ENCODE results near the gene MCRIP1. TPM values are rescaled to one million over a fixed set of nuclear protein-coding genes. Genes with fewer than 3 reads are reported as not detected.

The MCRIP1 gene
- total and polyA plus RNA-seq, 2 donors (not counting 1 experiment from before 2014, with no cell fraction given): 69.7 to 84.0 TPM

DNA sequence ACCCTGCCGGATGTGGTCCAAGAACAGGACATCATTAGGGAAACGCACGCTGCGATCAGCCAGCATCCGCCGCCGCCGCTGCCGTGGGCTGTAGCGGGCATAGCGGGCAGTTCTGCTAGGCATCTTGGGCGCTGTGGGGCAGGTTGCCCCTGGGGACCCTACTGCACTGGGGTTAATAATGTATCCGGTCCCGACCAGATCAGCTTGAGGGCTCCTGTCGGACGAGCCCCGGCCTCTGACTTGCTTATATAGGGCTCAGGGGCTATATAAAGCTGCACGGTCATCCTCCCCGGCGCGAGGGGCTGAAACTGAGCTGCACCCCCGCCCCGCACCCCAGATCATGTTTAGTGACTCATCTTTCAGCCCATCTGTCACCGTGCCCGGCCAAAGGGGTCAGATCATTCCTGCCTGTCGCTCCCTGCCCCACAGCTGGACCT lies 1.8 kb upstream of the MCRIP1 start, which contains the start of gene PPP1R27:
Gene PPP1R27 (minus strand): TSS at position 220 of the 437 bp plus-strand sequence. CDS start 97 bp downstream, at position 123.
- no peaks in the 10 kb centered on the region for H3K9me3 Mint-ChIP-seq (ENCODE audit: insufficient read depth)
- whole genome bisulfite sequencing (ENCODE audit: insufficient coverage): 96% methylated on average over 26 of the region's 26 CpGs
- TF ChIP-seq, protein P1, sequence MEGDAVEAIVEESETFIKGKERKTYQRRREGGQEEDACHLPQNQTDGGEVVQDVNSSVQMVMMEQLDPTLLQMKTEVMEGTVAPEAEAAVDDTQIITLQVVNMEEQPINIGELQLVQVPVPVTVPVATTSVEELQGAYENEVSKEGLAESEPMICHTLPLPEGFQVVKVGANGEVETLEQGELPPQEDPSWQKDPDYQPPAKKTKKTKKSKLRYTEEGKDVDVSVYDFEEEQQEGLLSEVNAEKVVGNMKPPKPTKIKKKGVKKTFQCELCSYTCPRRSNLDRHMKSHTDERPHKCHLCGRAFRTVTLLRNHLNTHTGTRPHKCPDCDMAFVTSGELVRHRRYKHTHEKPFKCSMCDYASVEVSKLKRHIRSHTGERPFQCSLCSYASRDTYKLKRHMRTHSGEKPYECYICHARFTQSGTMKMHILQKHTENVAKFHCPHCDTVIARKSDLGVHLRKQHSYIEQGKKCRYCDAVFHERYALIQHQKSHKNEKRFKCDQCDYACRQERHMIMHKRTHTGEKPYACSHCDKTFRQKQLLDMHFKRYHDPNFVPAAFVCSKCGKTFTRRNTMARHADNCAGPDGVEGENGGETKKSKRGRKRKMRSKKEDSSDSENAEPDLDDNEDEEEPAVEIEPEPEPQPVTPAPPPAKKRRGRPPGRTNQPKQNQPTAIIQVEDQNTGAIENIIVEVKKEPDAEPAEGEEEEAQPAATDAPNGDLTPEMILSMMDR (IDR thresholded peaks at IDR 0.05): no peak
- no peak for TF ChIP-seq EZH2 (IDR thresholded peaks at IDR 0.05; ENCODE audit: borderline replicate concordance, insufficient read depth, low read depth, low read length, poor library complexity, severe bottlenecking)
- ChIA-PET CTCF (no interaction called here), POLR2A (interaction anchor here (1.3 kb wide), 1 partner anchor 24 kb away, joined by 4 read pairs; no protein-coding TSS in a partner anchor)
- H3K27ac Mint-ChIP-seq: peak within 1 kb of the TSS; percentile 89
- Histone ChIP-seq H3K9me3 (ENCODE audit: control extremely low read depth in 1 of 3, control insufficient read depth in 2 of 3, insufficient read depth in 1 of 3, low read length in 2 of 3) (no peaks in the 10 kb centered on the region), H3K27me3 (replicated peaks in 1 of 4; ENCODE audit: control extremely low read depth in 1 of 4, control insufficient read depth in 3 of 4, insufficient read depth in 4 of 4, low read length in 3 of 4) (no peaks in the 10 kb centered on the region), H3K4me1 (ENCODE audit: control insufficient read depth in 2 of 2, insufficient read depth in 2 of 2, low read length in 2 of 2) (peaks cover 18 to 20% of the 10 kb centered on the region in 2 donors), H3K36me3 (replicated peaks in 1 of 2; ENCODE audit: control extremely low read depth in 1 of 2, control insufficient read depth in 1 of 2, extremely low read depth in 1 of 2, insufficient read depth in 2 of 2, low read length in 1 of 2) (peaks cover 0 to 1% of the 10 kb centered on the region in 2 experiments), H3K4me2 (replicated peaks; ENCODE audit: low read depth, low read length, poor library complexity, severe bottlenecking) (peak within 1 kb of the TSS; percentile 96), H3K27ac (ENCODE audit: low read length in 2 of 2) (peak within 1 kb of the TSS; percentile 85 to 98), H3K4me3 (ENCODE audit: control extremely low read depth in 1 of 5, extremely low read depth in 1 of 5, insufficient read depth in 1 of 5, low read depth in 2 of 5, low read length in 4 of 5) (peak within 1 kb of the TSS in 4 of 5 experiments; percentile 74 to 78 (median 76)), H3K79me2 (ENCODE audit: control insufficient read depth, insufficient read depth, low read length) (peaks cover 14% of the 10 kb centered on the region), H2AFZ (ENCODE audit: insufficient read depth, low read depth, low read length, poor library complexity, severe bottlenecking) (peak within 1 kb of the TSS; percentile 83), H3K9ac (ENCODE audit: low read length) (peak within 1 kb of the TSS; percentile 91), H4K20me1 (ENCODE audit: control insufficient read depth, insufficient read depth, low read length, poor library complexity, severe bottlenecking) (peaks cover 24% of the 10 kb centered on the region)
- no peak for DNase-seq
- H3K4me3 Mint-ChIP-seq: peak within 1 kb of the TSS; percentile 85
- H3K27me3 Mint-ChIP-seq: no peaks in the 10 kb centered on the region
- peaks cover 19% of the 10 kb centered on the region for H3K4me1 Mint-ChIP-seq
- ATAC-seq (ENCODE audit: low read depth): no peak
- intact Hi-C loops (cut with micrococcal nuclease): loop anchor here (5.0 kb wide), 1 partner anchor 92 kb away; the partner anchor contains the start of gene MAFG

Data from B cell (primary cell).